ENCODE results near the gene SAMD11. TPM values are rescaled to one million over a fixed set of nuclear protein-coding genes. Genes with fewer than 3 reads are reported as not detected.

The SAMD11 gene
- total and polyA plus RNA-seq, 2 of the 13 experiments (the other 11 are each of a cell fraction or from before 2014, with no cell fraction given) = 0.11 TPM; not detected in 1

- TF ChIP-seq KLF11 (CRISPR knock-in tag; IDR thresholded peaks at IDR 0.05) (no peak), REST (IDR thresholded peaks at IDR 0.05; ENCODE audit: borderline replicate concordance in 1 of 2, low read depth in 1 of 2, low read length in 2 of 2) (no peak), KDM1A (CRISPR knock-in tag; IDR thresholded peaks at IDR 0.05) (no peak), SUZ12 (IDR thresholded peaks at IDR 0.05; ENCODE audit: low read depth, low read length) (no peak), ZNF260 (CRISPR knock-in tag; IDR thresholded peaks at IDR 0.05; ENCODE audit: borderline replicate concordance, low read depth) (no peak), ATF7 (IDR thresholded peaks at IDR 0.05) (no peak), ATF7 (CRISPR knock-in tag; IDR thresholded peaks at IDR 0.05) (0 out of 2 replicates have a peak, but pooled peaks have one; percentile 39), ZBTB10 (CRISPR knock-in tag; IDR thresholded peaks at IDR 0.05; ENCODE audit: borderline replicate concordance) (peak; percentile 49; the same call in 1 of the 2 replicates), ATRX (CRISPR knock-in tag; IDR thresholded peaks at IDR 0.05; ENCODE audit: borderline replicate concordance) (no peak), HDAC1 (CRISPR knock-in tag; IDR thresholded peaks at IDR 0.05) (no peak), MTERF4 (CRISPR knock-in tag; IDR thresholded peaks at IDR 0.05) (no peak), TRIM24 (CRISPR knock-in tag; IDR thresholded peaks at IDR 0.05) (no peak), ZNF792 (CRISPR knock-in tag; IDR thresholded peaks at IDR 0.05) (no peak), MTF2 (CRISPR knock-in tag; IDR thresholded peaks at IDR 0.05; ENCODE audit: borderline replicate concordance) (peak; percentile 71), ATF6 (CRISPR knock-in tag; conservative IDR thresholded peaks at IDR 0.05) (no peak), ZNF878 (CRISPR knock-in tag; IDR thresholded peaks at IDR 0.05) (no peak), ZNF598 (CRISPR knock-in tag; IDR thresholded peaks at IDR 0.05; ENCODE audit: borderline replicate concordance) (0 out of 2 replicates have a peak, but pooled peaks have one; percentile 15), DR1 (CRISPR knock-in tag; IDR thresholded peaks at IDR 0.05) (no peak), GTF3A (CRISPR knock-in tag; conservative IDR thresholded peaks at IDR 0.05) (no peak), BHLHE40 (IDR thresholded peaks at IDR 0.05; ENCODE audit: low read length) (no peak), POLR2A (IDR thresholded peaks at IDR 0.05; ENCODE audit: insufficient read depth in 1 of 2, low read depth in 2 of 2, low read length in 2 of 2) (no peak), PHF20 (CRISPR knock-in tag; IDR thresholded peaks at IDR 0.05) (no peak)
Measured at GRCh38 chr1:941015-941587, 17.4 kb downstream of the SAMD11 start (continued).

Data from HepG2 (cell line).